Ovary (tissue), 3 donors: ENCODE data around the gene EML1.

Source experiments
- EP300 ChIP-seq: sonication (generic); formaldehyde crosslinking; IDR thresholded peaks from one replicate; pipeline ENCODE4 v1.6.1; 2017; ENCODE audit warnings: antibody characterized with exemption
- POLR2A ChIP-seq: fragments of 450-650 bp; IDR thresholded peaks from one replicate; pipeline ENCODE4 v1.6.1; 2017; ENCODE audit warnings: antibody characterized with exemption, mild to moderate bottlenecking, moderate library complexity
- TF ChIP-seq, protein P1 (sequence below), 3 donors: fragments of 450-650 bp in 2 of 3; fragments of 200-600 bp in 1 of 3; IDR thresholded peaks; one replicate each; pipeline versions ENCODE4 v1.5.1 to v1.8.0; 2016 to 2022; ENCODE audit warnings: antibody characterized with exemption in 3 of 3, mild to moderate bottlenecking in 1 of 3
- donor health status: DM: no; HTN: no; CAD: no.

DNA sequence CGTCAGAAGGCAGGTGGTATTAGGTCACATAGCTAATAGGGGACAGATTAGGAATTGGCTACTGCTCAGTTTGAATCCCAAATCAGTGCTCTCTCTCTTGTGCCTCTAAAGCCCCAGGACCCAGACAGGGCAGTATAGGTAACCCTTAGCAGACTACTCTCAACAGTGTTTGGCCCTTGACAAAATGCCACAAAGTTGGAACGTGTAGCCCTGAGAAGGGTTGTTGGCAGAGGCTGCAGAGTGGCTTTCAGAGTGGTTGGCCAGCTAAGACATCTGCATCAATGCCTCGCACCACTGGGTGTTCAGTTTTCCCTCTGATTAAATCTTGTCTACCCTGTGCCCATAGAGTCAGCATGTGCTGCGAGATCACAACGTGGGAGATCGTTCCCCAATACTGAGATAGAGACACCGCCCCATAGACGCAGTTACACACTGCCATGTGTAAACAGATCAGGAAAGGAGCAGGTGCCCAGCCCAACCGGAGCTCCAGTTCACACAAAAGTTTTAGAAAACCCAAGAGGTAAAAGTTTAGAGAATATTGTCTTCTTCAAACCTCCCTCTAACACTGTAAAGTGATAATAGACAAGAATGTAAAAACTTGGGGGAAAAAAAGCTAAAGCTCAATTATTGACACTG, 48.3 kb downstream of the EML1 start:
- TF ChIP-seq, protein P1, sequence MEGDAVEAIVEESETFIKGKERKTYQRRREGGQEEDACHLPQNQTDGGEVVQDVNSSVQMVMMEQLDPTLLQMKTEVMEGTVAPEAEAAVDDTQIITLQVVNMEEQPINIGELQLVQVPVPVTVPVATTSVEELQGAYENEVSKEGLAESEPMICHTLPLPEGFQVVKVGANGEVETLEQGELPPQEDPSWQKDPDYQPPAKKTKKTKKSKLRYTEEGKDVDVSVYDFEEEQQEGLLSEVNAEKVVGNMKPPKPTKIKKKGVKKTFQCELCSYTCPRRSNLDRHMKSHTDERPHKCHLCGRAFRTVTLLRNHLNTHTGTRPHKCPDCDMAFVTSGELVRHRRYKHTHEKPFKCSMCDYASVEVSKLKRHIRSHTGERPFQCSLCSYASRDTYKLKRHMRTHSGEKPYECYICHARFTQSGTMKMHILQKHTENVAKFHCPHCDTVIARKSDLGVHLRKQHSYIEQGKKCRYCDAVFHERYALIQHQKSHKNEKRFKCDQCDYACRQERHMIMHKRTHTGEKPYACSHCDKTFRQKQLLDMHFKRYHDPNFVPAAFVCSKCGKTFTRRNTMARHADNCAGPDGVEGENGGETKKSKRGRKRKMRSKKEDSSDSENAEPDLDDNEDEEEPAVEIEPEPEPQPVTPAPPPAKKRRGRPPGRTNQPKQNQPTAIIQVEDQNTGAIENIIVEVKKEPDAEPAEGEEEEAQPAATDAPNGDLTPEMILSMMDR (IDR thresholded peaks at IDR 0.05) = no peak
- TF ChIP-seq POLR2A (no peak), EP300 (no peak)
